Measurements from ENCODE around the gene AIFM1. TPM values are rescaled to one million over a fixed set of nuclear protein-coding genes. Genes with fewer than 3 reads are reported as not detected.

Gene AIFM1
- total and polyA plus RNA-seq, 2 donors (not counting 3 experiments of a cell fraction or from before 2014, with no cell fraction given): 23.7 to 29.7 TPM

DNA sequence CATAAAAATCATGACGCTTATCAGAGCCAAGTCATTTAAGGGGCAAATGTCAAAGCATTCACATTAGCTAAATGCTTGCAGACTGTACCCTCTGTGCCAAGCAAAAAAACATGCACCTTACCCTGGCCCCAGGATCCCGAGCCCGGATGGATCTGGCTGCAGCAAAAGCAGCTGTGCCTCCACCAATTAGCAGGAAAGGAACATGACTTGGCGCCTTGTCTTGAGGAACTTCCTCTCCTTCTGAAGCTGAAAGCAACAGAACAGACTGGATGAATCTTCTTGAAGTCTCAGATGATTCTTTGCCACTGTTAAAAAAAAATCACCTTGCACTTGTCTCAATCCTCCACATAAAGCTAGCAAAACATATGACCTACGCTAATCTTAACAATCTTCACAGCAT is 18.0 kb downstream of the AIFM1 start:
- DNase-seq (ENCODE audit: low read depth, low spot score) (no peak), FAIRE-seq (no peak)
- Histone ChIP-seq H3K9ac (replicated peaks; ENCODE audit: extremely low read depth, insufficient read depth, low read length) (no peak overlapping the region), H3K79me2 (ENCODE audit: control insufficient read depth, insufficient read depth, low read length) (no peaks in the 10 kb centered on the region), H4K20me1 (replicated peaks; ENCODE audit: control insufficient read depth, extremely low read depth, insufficient read depth, low read length) (no peaks in the 10 kb centered on the region), H3K9me1 (replicated peaks; ENCODE audit: control insufficient read depth, extremely low read depth, insufficient read depth, low read length) (no peaks in the 10 kb centered on the region), H3K36me3 (ENCODE audit: control insufficient read depth in 2 of 2, extremely low read depth in 1 of 2, insufficient read depth in 2 of 2, low read length in 2 of 2) (no peaks in the 10 kb centered on the region), H3K4me1 (ENCODE audit: control insufficient read depth, extremely low read depth, insufficient read depth, low read length) (no peaks in the 10 kb centered on the region), H3K4me3 (replicated peaks in 1 of 3; ENCODE audit: insufficient read depth in 1 of 3, low read depth in 1 of 3, low read length in 3 of 3) (no peak overlapping the region), H3K9me3 (replicated peaks; ENCODE audit: control insufficient read depth, insufficient read depth, low read length) (no peaks in the 10 kb centered on the region), H3K4me2 (ENCODE audit: insufficient read depth, low read length) (no peak overlapping the region), H3K27me3 (ENCODE audit: control insufficient read depth in 2 of 2, insufficient read depth in 2 of 2, low read length in 2 of 2) (no peaks in the 10 kb centered on the region), H3K27ac (ENCODE audit: insufficient read depth, low read depth, low read length) (no peak overlapping the region), H2AFZ (ENCODE audit: low read depth, low read length) (no peak overlapping the region)
- BruUV-seq (replicated peaks): no TSS peak
- TF ChIP-seq FOS (IDR thresholded peaks at IDR 0.05; ENCODE audit: borderline replicate concordance, insufficient read depth, low read length) (no peak), EZH2 (IDR thresholded peaks at IDR 0.05; ENCODE audit: borderline replicate concordance, low read depth, low read length, severe bottlenecking) (no peak), POLR2AphosphoS5 (IDR thresholded peaks at IDR 0.05; ENCODE audit: insufficient read depth, low read depth, low read length) (no peak), JUN (IDR thresholded peaks at IDR 0.05; ENCODE audit: borderline replicate concordance, insufficient read depth, insufficient read length, low read depth) (no peak), POLR2A (IDR thresholded peaks at IDR 0.05; ENCODE audit: low read depth, low read length) (no peak), MYC (IDR thresholded peaks at IDR 0.05; ENCODE audit: low read depth, low read length) (no peak), GATA2 (IDR thresholded peaks at IDR 0.05; ENCODE audit: insufficient read depth, insufficient read length, low read depth, low read length) (no peak)
- TF ChIP-seq, protein P1, sequence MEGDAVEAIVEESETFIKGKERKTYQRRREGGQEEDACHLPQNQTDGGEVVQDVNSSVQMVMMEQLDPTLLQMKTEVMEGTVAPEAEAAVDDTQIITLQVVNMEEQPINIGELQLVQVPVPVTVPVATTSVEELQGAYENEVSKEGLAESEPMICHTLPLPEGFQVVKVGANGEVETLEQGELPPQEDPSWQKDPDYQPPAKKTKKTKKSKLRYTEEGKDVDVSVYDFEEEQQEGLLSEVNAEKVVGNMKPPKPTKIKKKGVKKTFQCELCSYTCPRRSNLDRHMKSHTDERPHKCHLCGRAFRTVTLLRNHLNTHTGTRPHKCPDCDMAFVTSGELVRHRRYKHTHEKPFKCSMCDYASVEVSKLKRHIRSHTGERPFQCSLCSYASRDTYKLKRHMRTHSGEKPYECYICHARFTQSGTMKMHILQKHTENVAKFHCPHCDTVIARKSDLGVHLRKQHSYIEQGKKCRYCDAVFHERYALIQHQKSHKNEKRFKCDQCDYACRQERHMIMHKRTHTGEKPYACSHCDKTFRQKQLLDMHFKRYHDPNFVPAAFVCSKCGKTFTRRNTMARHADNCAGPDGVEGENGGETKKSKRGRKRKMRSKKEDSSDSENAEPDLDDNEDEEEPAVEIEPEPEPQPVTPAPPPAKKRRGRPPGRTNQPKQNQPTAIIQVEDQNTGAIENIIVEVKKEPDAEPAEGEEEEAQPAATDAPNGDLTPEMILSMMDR (IDR thresholded peaks at IDR 0.05; ENCODE audit: extremely low read depth in 1 of 2, insufficient read depth in 1 of 2, low read depth in 1 of 2, low read length in 2 of 2): no peak
- TF ChIP-seq, protein P2, sequence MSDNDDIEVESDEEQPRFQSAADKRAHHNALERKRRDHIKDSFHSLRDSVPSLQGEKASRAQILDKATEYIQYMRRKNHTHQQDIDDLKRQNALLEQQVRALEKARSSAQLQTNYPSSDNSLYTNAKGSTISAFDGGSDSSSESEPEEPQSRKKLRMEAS (IDR thresholded peaks at IDR 0.05; ENCODE audit: insufficient read depth, insufficient read length): no peak
- POLR2A ChIA-PET: no interaction called here
- intact Hi-C loops (cut with micrococcal nuclease): no loop called here
- dilution Hi-C loops (cut with MboI; ENCODE audit: extremely low pct_ligation_motif_present, low sequenced_read_pairs): no loop called here
- CTCF ChIA-PET: interaction anchor here (0.7 kb wide), 1 partner anchor 87 kb away, joined by 3 read pairs; no protein-coding TSS in a partner anchor

Data from endothelial cell of umbilical vein (primary cell).